Spinal cord (tissue), 10 donors: ENCODE measurements around the gene KCNH1. TPM values are rescaled to one million over a fixed set of nuclear protein-coding genes. Genes with fewer than 3 reads are reported as not detected.
A peak's percentile ranks its signal among the peaks of the same experiment; 100 is the strongest.

Experiments
- DNase-seq, 6 donors: peaks; one replicate each; pipeline versions ENCODE4 v3.0.0 to v3.0.0-alpha.2; 2013 to 2015; ENCODE audit warnings: low spot score in 6 of 6, low read depth in 4 of 6
- H3K27ac ChIP-seq: one replicate; pipeline ENCODE4 v1.5.1; 2013; ENCODE audit warnings: low read depth, low read length, control low read depth
- H3K27me3 ChIP-seq: one replicate; pipeline ENCODE4 v1.6.1; 2013; ENCODE audit warnings: low read length; ENCODE audit not compliant: control insufficient read depth, insufficient read depth
- H3K36me3 ChIP-seq: one replicate; pipeline ENCODE4 v1.6.1; 2013; ENCODE audit warnings: low read length; ENCODE audit not compliant: control insufficient read depth, insufficient read depth
- H3K4me1 ChIP-seq: one replicate; pipeline ENCODE4 v1.6.1; 2013; ENCODE audit warnings: low read length; ENCODE audit not compliant: control insufficient read depth, insufficient read depth
- H3K4me3 ChIP-seq: one replicate; pipeline ENCODE4 v1.5.1; 2013; ENCODE audit warnings: low read depth, low read length, control low read depth
- H3K9me3 ChIP-seq: one replicate; pipeline ENCODE4 v1.6.1; 2013; ENCODE audit warnings: low read length; ENCODE audit not compliant: control insufficient read depth, insufficient read depth
- WGBS: methylation state at CpG from one replicate; pipeline ENCODE4 v1.1.5; 2013; ENCODE audit warnings: missing lambda C conversion rate; ENCODE audit not compliant: insufficient coverage; 5-methylcytosine and 5-hydroxymethylcytosine counted together
- polyA plus RNA-seq, 2 donors: library from polyadenylated mRNA; unstranded; fragments of 120-200 nt; gene quantifications; one replicate each; pipeline ENCODE4 v1.2.1, GENCODE V29; 2013; ENCODE audit not compliant: insufficient read length in 2 of 2
- total RNA-seq, 2 donors: library from RNA; depleted of rRNA in 1 of 2; stranded (reverse); fragments of 120-200 nt in 1 of 2; fragments of >200 nt in 1 of 2; gene quantifications; one replicate each; pipeline versions ENCODE4 v1.2.3 to v1.2.4, GENCODE V29; 2013 to 2014
- donor health status: healthy.

KCNH1 gene
- total and polyA plus RNA-seq, 4 donors: 2.6 to 8.6 (median 3.8) TPM

DNA sequence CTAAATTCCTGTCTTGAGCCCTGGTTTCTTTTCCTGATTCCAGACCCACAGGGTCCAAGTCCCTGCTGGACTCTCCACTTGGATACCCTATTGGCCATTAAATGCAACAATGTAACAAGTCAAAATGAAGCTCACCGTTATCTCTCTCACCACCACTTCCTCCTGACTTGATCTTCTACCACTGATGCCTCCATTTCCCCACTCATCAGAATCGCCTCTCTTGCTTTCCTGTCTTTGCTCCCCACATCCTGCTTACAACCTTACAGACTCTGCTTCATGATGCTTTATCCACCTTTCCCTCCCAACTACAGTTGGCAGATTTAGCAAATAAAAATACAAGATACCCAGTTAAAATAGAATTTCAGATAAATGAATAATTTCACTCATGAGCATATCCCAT lies 343.8 kb downstream of the KCNH1 start:
- H3K4me3 ChIP-seq: no peak overlapping the region
- 71% methylated on average over 2 of the region's 2 CpGs for WGBS
- H3K27ac ChIP-seq: no peak overlapping the region
- no peaks in the 10 kb centered on the region for H3K36me3 ChIP-seq
- DNase-seq: no peak
- no peaks in the 10 kb centered on the region for H3K27me3 ChIP-seq
- H3K4me1 ChIP-seq: no peaks in the 10 kb centered on the region
- no peaks in the 10 kb centered on the region for H3K9me3 ChIP-seq

DNA sequence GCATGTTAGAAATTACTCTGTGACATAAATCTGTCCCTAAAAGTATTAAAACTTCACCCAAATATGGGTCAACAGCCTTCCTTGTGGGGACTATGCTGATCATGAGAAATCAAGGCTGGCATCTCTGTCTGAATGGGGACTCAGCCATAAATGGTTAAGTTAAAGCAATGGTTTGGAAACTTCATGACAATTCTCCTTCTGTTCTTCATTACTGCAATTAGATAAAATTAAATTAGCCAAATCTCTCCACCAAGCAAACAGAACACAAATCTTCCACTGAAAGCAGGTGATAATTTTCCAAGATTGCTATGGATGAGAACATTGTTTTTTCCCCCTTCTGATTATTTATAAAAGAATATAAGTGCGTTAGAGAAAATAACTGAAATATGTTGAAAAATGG lies 346.1 kb downstream of the KCNH1 start:
- Histone ChIP-seq H3K9me3 (no peaks in the 10 kb centered on the region), H3K27me3 (no peaks in the 10 kb centered on the region), H3K36me3 (no peaks in the 10 kb centered on the region), H3K27ac (no peak overlapping the region), H3K4me1 (no peaks in the 10 kb centered on the region), H3K4me3 (no peak overlapping the region)
- peak in 1 of 6 donors; percentile 28 for DNase-seq
- WGBS: no CpG with 5 or more reads among the region's 1 CpG

DNA sequence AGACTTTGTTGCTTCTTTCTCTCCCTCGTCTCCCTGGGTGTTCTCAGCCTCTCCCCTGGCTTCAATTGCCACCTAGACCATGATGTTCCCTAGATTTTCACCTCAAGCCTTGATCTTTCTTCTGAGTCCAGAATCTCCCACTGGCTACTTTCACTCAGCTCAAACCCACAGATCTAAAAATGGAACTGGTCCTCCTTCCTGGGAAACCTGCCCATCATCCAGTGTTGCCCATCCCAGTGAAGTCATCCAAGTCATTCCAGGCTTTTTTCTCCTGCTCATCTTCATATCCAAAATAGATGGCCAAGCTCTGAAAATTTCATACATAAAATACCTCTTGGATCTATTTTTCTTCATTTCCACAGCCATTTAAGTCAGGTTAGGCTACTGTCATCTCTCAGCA lies 347.4 kb downstream of the KCNH1 start:
- 100% methylated on average over 1 of the region's 1 CpG for WGBS
- Histone ChIP-seq H3K4me1 (no peaks in the 10 kb centered on the region), H3K4me3 (no peak overlapping the region), H3K36me3 (no peaks in the 10 kb centered on the region), H3K9me3 (no peaks in the 10 kb centered on the region), H3K27me3 (no peaks in the 10 kb centered on the region), H3K27ac (no peak overlapping the region)
- no peak for DNase-seq

DNA sequence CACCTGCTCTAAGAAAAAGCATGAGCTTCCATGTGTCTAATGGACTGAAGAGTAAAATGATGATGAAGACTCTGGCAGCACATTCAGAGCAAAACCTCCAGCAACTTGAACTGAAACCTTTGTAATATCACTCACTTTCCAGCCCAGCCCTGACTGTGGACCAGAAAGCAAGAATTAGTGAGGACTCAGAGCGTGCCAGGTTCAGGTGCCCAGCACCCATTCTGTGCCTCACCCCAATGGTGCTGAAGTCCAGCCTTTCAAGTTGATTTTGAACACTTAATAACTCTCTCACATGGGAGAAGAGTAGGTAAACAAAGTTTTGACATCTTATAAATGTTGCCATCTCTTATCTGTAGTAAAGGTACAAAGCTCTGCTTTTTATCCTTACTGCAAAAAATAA lies 350.0 kb downstream of the KCNH1 start:
- no peak for DNase-seq
- WGBS: 67% methylated on average over 1 of the region's 1 CpG
- H3K4me1 ChIP-seq: peaks cover 3% of the 10 kb centered on the region
- no peaks in the 10 kb centered on the region for H3K27me3 ChIP-seq
- H3K27ac ChIP-seq: no peak overlapping the region
- H3K9me3 ChIP-seq: no peaks in the 10 kb centered on the region
- no peak overlapping the region for H3K4me3 ChIP-seq
- no peaks in the 10 kb centered on the region for H3K36me3 ChIP-seq

DNA sequence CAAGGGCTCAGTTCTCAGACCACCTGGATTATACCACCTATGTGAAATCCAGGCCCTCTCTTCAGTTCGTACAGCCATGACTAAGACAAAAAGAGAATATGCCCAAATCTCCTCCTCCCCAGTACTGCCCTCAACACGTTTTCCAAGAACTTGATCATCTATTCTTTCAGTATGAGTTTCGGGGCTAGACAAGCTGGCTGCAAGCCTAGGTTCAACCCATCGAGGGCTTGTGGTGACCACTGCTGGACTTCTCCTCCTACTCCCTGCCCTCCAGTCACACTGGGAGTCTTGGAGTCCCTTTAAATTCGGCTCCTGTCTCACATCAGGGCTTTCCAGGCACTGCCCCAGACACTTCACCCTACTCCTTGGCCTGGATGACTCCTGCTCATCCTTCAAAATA lies 352.3 kb downstream of the KCNH1 start:
- no peaks in the 10 kb centered on the region for H3K36me3 ChIP-seq
- H3K27me3 ChIP-seq: no peaks in the 10 kb centered on the region
- H3K9me3 ChIP-seq: no peaks in the 10 kb centered on the region
- peaks cover 3% of the 10 kb centered on the region for H3K4me1 ChIP-seq
- DNase-seq: no peak
- 80% methylated on average over 5 of the region's 5 CpGs for WGBS
- no peak overlapping the region for H3K4me3 ChIP-seq
- no peak overlapping the region for H3K27ac ChIP-seq

DNA sequence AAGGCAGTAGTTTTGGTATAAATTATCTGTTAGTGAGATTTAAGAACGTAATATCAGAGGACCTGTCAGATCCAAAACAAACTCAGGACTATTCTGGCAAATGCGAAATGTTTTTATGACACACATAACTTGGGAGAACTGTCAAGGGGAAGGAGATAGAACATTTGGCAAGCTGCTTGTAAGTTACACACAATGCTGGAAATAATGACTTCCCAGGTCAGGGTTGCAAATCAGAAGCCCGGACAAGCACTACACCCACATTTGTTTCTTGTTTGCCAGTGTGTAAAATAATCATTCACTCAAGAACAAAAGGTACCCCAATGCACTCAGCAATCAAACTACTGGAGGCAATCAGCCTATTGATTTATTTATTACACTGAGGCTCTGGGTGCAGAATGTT lies 354.7 kb downstream of the KCNH1 start:
- Histone ChIP-seq H3K4me3 (no peak overlapping the region), H3K9me3 (no peaks in the 10 kb centered on the region), H3K27ac (no peak overlapping the region), H3K4me1 (peaks cover 3% of the 10 kb centered on the region), H3K27me3 (no peaks in the 10 kb centered on the region), H3K36me3 (no peaks in the 10 kb centered on the region)
- no CpG with 5 or more reads among the region's 3 CpGs for whole genome bisulfite sequencing
- peak in 1 of 6 donors; percentile 46 for DNase-seq

DNA sequence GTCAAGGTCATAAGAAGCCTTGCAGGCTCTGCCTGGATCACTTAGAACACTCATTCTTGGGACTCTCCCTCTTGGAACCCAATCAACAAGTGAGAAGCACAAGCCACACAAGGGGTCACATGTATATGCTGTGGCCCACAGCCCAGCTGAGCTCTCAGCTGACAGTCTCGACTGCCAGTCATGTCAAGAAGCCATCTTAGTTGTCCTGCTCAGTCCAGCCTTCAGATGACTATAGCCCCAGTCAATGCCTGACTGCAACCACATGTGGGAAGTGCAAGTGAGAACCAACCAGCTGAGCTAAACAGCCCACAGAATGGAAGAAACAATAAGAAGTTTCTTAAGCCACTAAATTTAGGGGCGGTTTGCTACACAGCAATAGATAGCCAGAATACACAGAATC lies 356.0 kb downstream of the KCNH1 start:
- WGBS: 100% methylated on average over 2 of the region's 2 CpGs
- Histone ChIP-seq H3K27me3 (no peaks in the 10 kb centered on the region), H3K36me3 (no peaks in the 10 kb centered on the region), H3K4me3 (no peak overlapping the region), H3K27ac (no peak overlapping the region), H3K4me1 (peaks cover 3% of the 10 kb centered on the region), H3K9me3 (no peaks in the 10 kb centered on the region)
- DNase-seq: no peak

DNA sequence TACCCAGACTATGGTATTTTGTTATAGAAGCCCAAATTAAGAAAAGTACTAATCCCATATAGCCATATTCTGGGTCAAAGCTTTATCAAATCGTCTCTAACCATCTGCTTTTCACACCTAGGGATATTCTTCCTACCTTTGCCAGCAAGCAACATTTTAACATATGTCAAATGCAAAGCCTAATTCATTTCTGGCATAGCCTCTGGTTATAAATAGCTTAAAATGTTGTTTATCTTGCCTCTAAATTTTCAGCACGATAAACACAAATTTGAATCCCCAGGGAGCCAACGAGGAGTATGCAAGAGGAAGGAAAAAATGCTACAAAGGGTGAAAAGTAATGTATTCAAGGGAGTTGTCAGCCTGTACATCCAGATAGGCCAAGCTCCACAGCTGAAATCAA lies 357.2 kb downstream of the KCNH1 start:
- Histone ChIP-seq H3K36me3 (no peaks in the 10 kb centered on the region), H3K4me3 (no peak overlapping the region), H3K27ac (no peak overlapping the region), H3K4me1 (peaks cover 3% of the 10 kb centered on the region), H3K9me3 (no peaks in the 10 kb centered on the region), H3K27me3 (no peaks in the 10 kb centered on the region)
- 60% methylated on average over 1 of the region's 3 CpGs for WGBS
- peak in 2 of 6 donors; percentile 12 to 50 for DNase-seq

DNA sequence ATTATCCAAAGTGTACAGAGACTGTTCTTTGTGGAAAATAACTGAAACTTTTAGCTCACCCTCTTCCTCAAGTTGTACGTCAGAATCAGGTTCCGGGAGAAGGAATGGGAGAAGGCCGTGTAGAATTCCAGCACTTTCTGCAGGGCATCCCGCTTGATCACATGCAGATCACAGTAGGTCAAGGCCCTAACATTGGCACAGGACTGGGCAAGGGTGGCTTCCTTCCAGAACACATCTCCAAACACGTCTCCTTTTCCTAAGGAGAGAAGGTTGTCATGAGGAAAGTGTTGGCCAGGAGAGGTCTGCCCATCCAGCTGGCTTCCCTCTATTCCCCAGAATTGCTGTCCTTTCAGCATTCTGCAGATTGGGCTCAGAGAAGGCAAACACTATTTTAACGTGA lies 358.7 kb downstream of the KCNH1 start:
- WGBS: 76% methylated on average over 4 of the region's 6 CpGs
- Histone ChIP-seq H3K4me3 (no peak overlapping the region), H3K9me3 (no peaks in the 10 kb centered on the region), H3K4me1 (peaks cover 3% of the 10 kb centered on the region), H3K36me3 (no peaks in the 10 kb centered on the region), H3K27me3 (no peaks in the 10 kb centered on the region), H3K27ac (no peak overlapping the region)
- no peak for DNase-seq

DNA sequence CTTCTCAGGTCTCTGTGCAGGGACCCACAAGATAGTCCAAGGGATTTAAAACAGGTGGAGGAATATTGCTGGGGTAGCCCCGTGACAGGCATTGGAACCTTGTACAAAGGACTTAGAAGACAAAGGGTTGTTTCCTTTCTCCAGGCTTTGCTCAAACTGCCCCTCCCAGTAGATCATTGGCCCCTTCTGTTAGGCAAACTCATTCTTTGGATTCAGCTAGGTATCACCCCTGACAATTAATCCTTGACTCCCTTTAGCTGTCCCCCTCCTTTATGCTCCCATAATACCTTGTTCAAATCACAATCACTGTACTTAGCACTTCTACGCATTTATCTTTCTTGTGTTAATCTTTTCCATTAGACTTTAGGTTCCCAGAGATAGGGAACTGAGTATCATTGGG lies 360.5 kb downstream of the KCNH1 start:
- no peak overlapping the region for H3K27ac ChIP-seq
- H3K9me3 ChIP-seq: no peaks in the 10 kb centered on the region
- H3K4me1 ChIP-seq: no peaks in the 10 kb centered on the region
- 83% methylated on average over 1 of the region's 2 CpGs for WGBS
- H3K4me3 ChIP-seq: no peak overlapping the region
- H3K36me3 ChIP-seq: no peaks in the 10 kb centered on the region
- no peaks in the 10 kb centered on the region for H3K27me3 ChIP-seq
- no peak for DNase-seq
